Stimulated activated CD8-positive, alpha-beta memory T cell treated with anti-CD3 and anti-CD28 coated beads, Interleukin-4, amount 100 ng/mL, for 48 hours (primary cell): ENCODE results near the gene AMZ1.

ENCODE experiments used
- DNase-seq: peaks from one replicate; pipeline ENCODE4 v3.0.0-alpha.2; 2020

AMZ1 gene

DNA sequence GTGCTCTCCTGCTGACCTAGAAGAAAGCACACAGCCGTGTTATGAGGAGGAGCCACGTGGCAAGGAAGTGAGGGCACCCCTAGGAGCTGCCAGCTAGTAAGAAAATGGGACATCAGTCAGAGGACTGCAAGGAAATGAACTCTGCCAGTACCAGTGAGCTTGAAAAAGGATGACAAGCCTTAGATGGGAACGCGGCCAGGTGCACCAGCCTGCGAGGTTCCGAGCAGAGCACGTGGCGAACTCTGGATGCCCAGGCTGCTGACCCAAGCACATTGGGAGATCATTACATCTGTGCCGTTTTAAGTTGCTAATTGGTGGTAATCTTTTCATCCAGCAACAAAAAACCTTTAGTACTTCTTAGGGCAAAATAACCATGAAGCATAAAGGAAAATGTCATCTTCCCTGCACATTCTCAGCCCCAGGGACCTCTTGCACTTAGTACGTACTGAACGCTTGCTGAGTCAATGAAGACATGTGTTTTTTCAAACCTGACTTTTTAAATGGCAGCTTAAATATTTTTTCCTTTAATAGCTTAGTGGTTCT lies 69.4 kb downstream of the AMZ1 start:
- DNase-seq = no peak

DNA sequence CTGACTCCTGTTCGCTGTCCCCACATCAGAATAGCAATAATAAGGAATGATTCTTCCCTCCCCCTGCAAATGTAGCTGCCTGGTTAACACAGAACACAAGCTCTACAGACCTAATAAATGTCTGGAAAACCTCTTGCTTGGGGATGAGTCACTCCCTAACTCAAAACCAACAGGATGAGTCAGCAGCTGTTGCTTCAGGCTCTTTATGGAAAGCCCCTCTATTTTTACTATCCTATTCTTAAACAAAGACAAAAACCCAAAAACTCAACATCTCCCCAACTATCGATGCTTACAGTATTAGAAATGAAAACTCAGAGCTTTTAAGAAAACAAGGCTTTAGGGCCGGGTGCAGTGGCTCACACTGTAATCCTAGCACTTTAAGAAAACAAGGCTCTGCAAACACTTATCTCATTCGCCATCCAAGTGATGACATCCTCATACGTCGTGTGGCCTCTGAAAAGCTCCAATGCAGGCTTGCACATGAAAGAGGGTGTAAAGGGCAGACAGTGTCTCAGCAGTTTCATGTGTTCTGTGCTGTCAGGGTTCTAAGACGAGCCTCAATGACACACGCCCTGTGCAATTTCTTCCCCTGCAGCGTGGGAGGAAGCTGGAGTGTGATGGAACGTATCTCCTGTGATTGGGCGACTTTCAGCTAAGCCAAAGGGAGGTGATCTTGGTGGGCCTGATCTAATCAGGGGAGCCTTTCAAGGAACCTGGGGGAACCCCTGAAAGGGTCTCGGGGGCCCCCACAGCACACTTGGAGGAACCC lies 70.1 kb downstream of the AMZ1 start:
- peak; percentile 83 for DNase-seq

DNA sequence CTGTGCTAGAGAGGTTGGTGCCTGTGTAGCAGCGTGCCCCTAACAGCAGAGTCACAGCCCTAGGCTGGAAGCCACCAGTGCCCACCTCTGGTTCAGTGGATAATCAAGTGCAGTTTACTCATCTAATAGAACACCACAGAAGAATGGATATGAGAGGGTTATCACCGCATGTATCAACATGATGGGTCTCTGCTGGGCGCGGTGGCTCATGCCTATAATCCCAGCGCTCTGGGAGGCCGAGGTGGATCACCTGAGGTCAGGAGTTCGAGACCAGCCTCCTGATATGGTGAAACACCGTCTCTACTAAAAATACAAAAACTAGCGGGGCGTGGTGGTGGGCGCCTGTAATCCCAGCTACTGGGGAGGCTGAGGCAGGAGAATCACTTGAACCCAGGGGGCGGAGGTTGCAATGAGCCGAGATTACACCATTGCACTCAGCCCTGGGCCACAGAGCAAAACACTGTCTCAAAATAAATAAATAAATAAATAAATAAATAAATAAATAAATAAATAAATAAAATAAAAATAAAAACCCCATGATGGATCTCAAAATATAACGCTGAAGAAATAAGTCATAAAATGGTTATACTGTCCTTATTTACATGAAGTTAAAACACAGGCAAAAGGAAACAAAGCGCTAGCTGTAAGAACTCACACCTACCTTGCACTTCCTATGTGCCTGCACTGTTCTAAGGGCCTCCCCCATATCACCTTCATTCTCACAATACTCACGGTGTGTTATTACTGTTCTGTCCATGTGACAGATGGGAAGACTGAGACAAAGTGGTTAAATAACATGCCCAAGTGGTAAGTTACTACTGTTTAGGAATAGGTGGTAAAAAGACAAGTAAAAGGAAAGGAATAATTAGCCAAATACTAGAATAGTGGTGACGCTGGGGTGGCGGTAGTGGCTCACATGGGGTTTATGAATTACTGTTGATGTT lies 70.9 kb downstream of the AMZ1 start:
- no peak for DNase-seq

DNA sequence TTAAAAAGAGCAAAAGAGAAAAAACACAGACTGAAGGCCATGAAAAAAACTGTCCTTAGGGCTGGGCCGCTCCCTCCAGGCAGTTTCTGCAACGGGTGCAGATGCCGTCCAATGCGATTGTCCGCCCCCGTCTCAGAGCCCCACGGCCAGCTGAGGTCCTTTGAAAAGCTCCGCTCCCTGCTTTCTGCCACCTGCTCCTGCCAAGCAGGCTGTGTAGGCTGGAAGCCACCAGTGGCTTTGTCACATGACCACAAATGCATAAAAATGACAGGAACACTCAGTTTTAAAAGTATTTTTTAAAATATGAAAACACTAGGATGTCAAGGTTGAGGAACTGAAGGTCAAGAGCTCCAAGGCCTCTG lies 71.7 kb downstream of the AMZ1 start:
- no peak for DNase-seq

DNA sequence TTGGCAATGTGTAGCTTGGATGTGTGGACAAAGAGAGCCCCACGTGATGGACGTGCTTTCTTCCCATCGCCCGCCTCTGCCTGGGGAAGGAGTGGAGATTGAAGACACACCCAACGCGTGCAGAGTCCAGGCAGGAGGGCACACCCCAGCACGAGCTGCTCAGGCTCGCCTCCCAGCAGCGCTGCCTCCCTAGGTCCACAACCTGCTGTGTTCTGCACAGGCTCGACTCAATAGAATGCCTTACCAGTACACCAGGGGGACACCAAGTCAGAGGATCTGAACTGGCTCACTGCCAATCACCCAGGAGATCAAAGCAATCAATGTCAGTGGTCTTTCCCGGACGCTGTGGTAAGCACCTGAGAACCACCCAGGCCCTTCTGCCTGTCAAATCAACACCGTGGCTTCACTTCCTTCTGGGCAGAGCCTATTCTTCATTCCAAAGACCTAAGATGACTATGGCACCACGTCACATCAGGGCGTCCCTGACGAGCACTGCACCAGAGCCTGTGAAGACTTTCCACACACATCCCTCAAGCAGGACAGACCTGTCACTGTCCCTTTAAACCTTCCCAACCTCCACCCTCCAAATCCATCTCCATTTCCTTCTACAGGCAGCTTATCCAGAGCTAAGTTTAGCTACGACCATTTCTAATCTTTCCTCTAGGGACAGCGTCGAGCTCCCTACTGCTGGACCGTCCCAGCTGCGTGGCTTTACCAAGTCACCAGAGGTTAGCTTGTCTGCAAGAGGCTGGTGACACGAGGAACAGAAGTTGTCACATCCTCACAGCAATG lies 72.3 kb downstream of the AMZ1 start:
- DNase-seq = peak; percentile 38

DNA sequence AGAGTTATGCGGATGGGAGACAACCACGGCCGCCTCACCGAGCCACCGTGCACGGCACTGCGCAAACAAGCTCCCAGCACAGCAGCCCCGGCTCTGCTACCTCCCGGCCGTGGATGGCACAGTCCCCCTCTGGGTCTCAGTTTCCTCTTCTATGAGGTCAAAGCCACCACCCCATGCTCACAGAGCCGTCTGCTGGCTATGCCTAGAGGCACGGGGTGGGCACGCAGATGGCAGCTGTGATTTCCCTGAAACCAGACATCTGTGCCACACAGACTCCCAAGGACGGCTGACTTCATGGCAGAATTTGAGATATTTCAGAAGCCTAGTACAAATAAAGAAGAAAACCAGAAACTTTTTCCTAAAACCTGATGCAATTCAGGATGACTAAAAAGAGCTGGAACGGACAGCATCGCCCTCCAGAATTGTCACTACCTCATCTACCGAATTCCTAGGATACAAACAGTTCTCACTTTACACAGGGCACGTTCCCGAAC lies 73.2 kb downstream of the AMZ1 start:
- no peak for DNase-seq

DNA sequence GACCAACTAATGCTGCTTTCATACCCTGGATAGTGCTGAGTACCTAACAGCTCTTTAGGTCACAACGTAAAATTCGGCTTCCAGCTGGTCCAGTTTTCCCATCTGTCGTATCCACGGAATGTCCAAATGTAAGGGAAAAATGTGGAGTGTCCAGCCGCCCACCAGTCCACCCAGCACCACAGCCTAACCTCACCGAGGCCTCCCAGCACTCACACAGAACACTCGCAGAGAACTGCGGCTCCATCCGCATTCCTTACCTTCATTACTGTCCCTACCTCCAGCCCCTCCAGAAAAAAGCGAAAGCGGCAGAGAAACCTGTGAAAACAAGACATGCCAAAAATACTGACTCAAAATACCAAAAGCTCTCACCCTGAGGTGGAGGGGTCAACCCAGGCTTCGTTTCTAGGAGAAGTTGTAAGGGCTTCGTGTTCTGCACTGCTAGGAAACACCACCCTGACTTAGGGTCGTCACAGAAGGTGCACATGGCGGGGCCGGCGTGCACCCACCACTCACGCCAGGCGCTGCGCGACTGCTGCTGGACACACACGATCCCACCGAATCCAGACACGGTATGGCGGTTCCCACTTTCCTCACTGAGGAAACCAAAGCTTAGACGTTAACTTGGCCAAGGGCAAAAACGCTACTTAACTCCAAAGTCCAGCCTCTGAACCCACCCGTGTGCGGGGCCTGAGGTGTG lies 73.9 kb downstream of the AMZ1 start:
- no peak for DNase-seq

DNA sequence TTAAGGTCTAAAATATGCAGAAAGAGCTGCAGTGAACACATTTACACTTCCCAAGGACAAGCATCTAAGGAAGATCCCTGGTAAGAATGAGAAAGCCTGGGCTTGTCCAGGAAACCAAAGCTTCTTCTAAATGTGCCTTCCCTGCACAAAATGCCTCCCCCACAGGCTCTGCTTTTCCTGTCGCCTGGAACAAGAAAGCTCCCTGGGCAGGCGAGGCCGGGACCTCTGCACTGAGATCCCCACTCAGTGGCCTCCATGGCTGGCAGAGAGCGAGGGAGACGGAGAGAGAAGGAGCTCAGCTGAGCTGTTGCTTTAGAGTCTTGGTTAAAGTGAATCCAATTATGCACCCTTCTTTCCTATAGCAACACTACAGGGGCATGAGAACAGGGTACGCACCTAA lies 75.6 kb downstream of the AMZ1 start:
- no peak for DNase-seq

DNA sequence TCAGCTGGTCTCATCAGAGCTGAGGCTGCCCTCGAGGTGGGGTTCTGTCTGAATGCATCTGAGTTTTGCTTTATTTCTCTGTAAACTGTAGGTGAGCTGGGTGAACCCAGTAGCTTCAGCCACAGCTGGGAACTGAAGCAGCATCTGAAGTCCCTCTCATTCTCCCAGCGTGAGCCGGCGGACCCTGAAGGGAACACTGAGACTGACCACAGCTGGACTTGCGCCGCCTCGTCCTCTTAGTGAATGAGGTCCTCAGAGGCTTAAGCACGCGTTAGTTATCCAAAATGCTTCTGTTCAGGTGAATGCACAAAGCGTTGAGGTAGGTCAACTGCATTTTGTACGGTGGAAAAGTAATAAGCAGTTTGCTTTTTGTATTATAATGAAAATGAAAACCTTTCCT lies 76.6 kb downstream of the AMZ1 start:
- no peak for DNase-seq
